ENCODE measurements around the gene BMS1. TPM values are rescaled to one million over a fixed set of nuclear protein-coding genes. Genes with fewer than 3 reads are reported as not detected.
A peak's percentile ranks its signal among the peaks of the same experiment; 100 is the strongest.

Gene BMS1
- total and polyA plus RNA-seq, 2 experiments from 2014 or later = 14.5 to 15.8 TPM

GRCh38 chr10:42781893-42782445 lies 626 bp upstream of the BMS1 start:
- DNase-seq (ENCODE audit: low spot score) = peak; percentile 17
- no peak for TF ChIP-seq EZH2phosphoT487 (IDR thresholded peaks at IDR 0.05; ENCODE audit: low read depth, severe bottlenecking, unreplicated experiment)
- TF ChIP-seq EZH2 (IDR thresholded peaks at IDR 0.05; ENCODE audit: borderline replicate concordance) = no peak
- no peak for TF ChIP-seq CTCF (IDR thresholded peaks at IDR 0.05; ENCODE audit: poor library complexity)
- Histone ChIP-seq H3K27me3 (no peaks in the 10 kb centered on the region), H3K4me2 (peak overlapping the region; percentile 82), H3K4me1 (ENCODE audit: insufficient read depth) (no peaks in the 10 kb centered on the region), H2AFZ (peak overlapping the region; percentile 80), H3K4me3 (peak overlapping the region; percentile 38), H3K9me3 (ENCODE audit: low read depth) (no peaks in the 10 kb centered on the region), H3K27ac (peak overlapping the region; percentile 97), H3K36me3 (replicated peaks; ENCODE audit: insufficient read depth, low read depth) (no peaks in the 10 kb centered on the region), H3K9me2 (replicated peaks; ENCODE audit: insufficient read depth) (no peaks in the 10 kb centered on the region), H4K20me1 (ENCODE audit: insufficient read depth, poor library complexity, severe bottlenecking) (no peaks in the 10 kb centered on the region), H3K79me2 (peaks cover 23% of the 10 kb centered on the region)
- 47% methylated on average over 18 of the region's 18 CpGs for WGBS (ENCODE audit: low lambda C conversion rate, missing lambda C conversion rate)

GRCh38 chr10:42783181-42783549 lies 570 bp downstream of the BMS1 start:
- Histone ChIP-seq H2AFZ (peak overlapping the region; percentile 88), H3K4me2 (peak overlapping the region; percentile 82), H3K27me3 (no peaks in the 10 kb centered on the region), H3K9me2 (replicated peaks; ENCODE audit: insufficient read depth) (no peaks in the 10 kb centered on the region), H3K36me3 (replicated peaks; ENCODE audit: insufficient read depth, low read depth) (no peaks in the 10 kb centered on the region), H3K9me3 (ENCODE audit: low read depth) (no peaks in the 10 kb centered on the region), H3K4me1 (ENCODE audit: insufficient read depth) (no peaks in the 10 kb centered on the region), H4K20me1 (ENCODE audit: insufficient read depth, poor library complexity, severe bottlenecking) (no peaks in the 10 kb centered on the region), H3K4me3 (peak overlapping the region; percentile 77), H3K27ac (peak overlapping the region; percentile 97), H3K79me2 (peaks cover 23% of the 10 kb centered on the region)
- peak; percentile 51 for DNase-seq (ENCODE audit: low spot score)
- 3% methylated on average over 11 of the region's 11 CpGs for WGBS (ENCODE audit: low lambda C conversion rate, missing lambda C conversion rate)
- TF ChIP-seq EZH2 (IDR thresholded peaks at IDR 0.05; ENCODE audit: borderline replicate concordance) (no peak), CTCF (IDR thresholded peaks at IDR 0.05; ENCODE audit: poor library complexity) (no peak), EZH2phosphoT487 (IDR thresholded peaks at IDR 0.05; ENCODE audit: low read depth, severe bottlenecking, unreplicated experiment) (no peak)

- H3K9me2 ChIP-seq (replicated peaks; ENCODE audit: insufficient read depth) = no peaks in the 10 kb centered on the region
- peaks cover 23% of the 10 kb centered on the region for H3K79me2 ChIP-seq
- TF ChIP-seq CTCF (IDR thresholded peaks at IDR 0.05; ENCODE audit: poor library complexity) = no peak
- TF ChIP-seq EZH2 (IDR thresholded peaks at IDR 0.05; ENCODE audit: borderline replicate concordance) = no peak
- H3K27ac ChIP-seq = no peak overlapping the region
- H3K4me3 ChIP-seq = no peak overlapping the region
- H4K20me1 ChIP-seq (ENCODE audit: insufficient read depth, poor library complexity, severe bottlenecking) = no peaks in the 10 kb centered on the region
- no peak overlapping the region for H3K4me2 ChIP-seq
- no peak overlapping the region for H2AFZ ChIP-seq
- no peaks in the 10 kb centered on the region for H3K4me1 ChIP-seq (ENCODE audit: insufficient read depth)
- no peak for DNase-seq (ENCODE audit: low spot score)
- H3K27me3 ChIP-seq = no peaks in the 10 kb centered on the region
- no peaks in the 10 kb centered on the region for H3K36me3 ChIP-seq (replicated peaks; ENCODE audit: insufficient read depth, low read depth)
- 99% methylated on average over 6 of the region's 6 CpGs for WGBS (ENCODE audit: low lambda C conversion rate, missing lambda C conversion rate)
- H3K9me3 ChIP-seq (ENCODE audit: low read depth) = no peaks in the 10 kb centered on the region
Observed at GRCh38 chr10:42785759-42786158, 3.2 kb downstream of the BMS1 start.

GRCh38 chr10:42790835-42791234 lies 8.2 kb downstream of the BMS1 start:
- H3K36me3 ChIP-seq (replicated peaks; ENCODE audit: insufficient read depth, low read depth) = no peaks in the 10 kb centered on the region
- no peaks in the 10 kb centered on the region for H3K9me3 ChIP-seq (ENCODE audit: low read depth)
- 92% methylated on average over 3 of the region's 3 CpGs for WGBS (ENCODE audit: low lambda C conversion rate, missing lambda C conversion rate)
- H3K27me3 ChIP-seq = no peaks in the 10 kb centered on the region
- no peak overlapping the region for H3K27ac ChIP-seq
- H3K4me3 ChIP-seq = no peak overlapping the region
- no peaks in the 10 kb centered on the region for H3K9me2 ChIP-seq (replicated peaks; ENCODE audit: insufficient read depth)
- H3K4me2 ChIP-seq = no peak overlapping the region
- no peak overlapping the region for H2AFZ ChIP-seq
- no peak for DNase-seq (ENCODE audit: low spot score)
- TF ChIP-seq CTCF (IDR thresholded peaks at IDR 0.05; ENCODE audit: poor library complexity) (no peak), EZH2 (IDR thresholded peaks at IDR 0.05; ENCODE audit: borderline replicate concordance) (no peak), EZH2phosphoT487 (IDR thresholded peaks at IDR 0.05; ENCODE audit: low read depth, severe bottlenecking, unreplicated experiment) (no peak)
- H3K4me1 ChIP-seq (ENCODE audit: insufficient read depth) = no peaks in the 10 kb centered on the region
- H3K79me2 ChIP-seq = no peaks in the 10 kb centered on the region
- no peaks in the 10 kb centered on the region for H4K20me1 ChIP-seq (ENCODE audit: insufficient read depth, poor library complexity, severe bottlenecking)

Measured in hepatocyte (in vitro differentiated cells).